Activated CD8-positive, alpha-beta memory T cell treated with anti-CD3 and anti-CD28 coated beads for 4 hours (primary cell): Measurements from ENCODE around the gene KCNH5.

Experiments
- DNase-seq, 2 donors: peaks; one replicate each; pipeline ENCODE4 v3.0.0-alpha.2; 2020; ENCODE audit warnings: low read depth in 2 of 2

KCNH5 gene

GRCh38 chr14:62673014-62673755 is 372.1 kb downstream of the KCNH5 start:
- no peak for DNase-seq

- no peak for DNase-seq
Measured at GRCh38 chr14:62670526-62670925, 374.7 kb downstream of the KCNH5 start.

GRCh38 chr14:62667421-62667914 is 377.8 kb downstream of the KCNH5 start:
- no peak for DNase-seq

- DNase-seq, result no peak
Measured at GRCh38 chr14:62665286-62665685, 380.0 kb downstream of the KCNH5 start.

GRCh38 chr14:62663456-62663821 is 381.8 kb downstream of the KCNH5 start:
- DNase-seq, result no peak

DNA sequence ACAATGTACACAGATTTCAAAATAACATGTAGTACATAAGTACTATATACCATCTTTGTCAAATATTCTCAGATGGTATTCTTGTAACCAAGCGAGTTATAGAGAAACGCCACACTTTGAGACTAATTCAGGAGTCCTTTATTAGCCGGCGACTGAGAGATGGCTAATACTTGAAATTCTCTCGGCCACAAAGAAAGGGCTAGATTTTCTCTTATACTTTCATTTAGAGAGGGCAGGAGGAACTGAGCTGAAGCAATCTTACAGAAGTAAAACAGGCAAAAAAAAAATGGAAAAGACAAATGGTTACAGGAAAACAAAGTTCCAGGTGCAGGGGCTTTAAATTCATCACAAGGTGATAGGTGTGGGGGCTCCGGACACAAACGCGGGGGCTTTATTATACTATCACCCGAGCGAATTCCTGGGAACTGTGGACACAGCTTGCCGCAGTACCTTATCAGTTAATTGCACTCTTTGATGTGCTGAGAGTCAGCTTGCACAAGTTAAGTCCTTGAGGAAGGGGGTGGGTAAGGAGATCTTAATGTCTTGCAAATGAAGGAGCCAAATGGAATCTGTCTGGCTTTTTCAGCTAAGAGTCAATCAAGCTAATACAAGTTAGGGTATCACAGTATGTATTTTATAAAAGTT is 382.3 kb downstream of the KCNH5 start:
- no peak for DNase-seq

GRCh38 chr14:62661818-62662217 is 383.4 kb downstream of the KCNH5 start:
- no peak for DNase-seq

DNA sequence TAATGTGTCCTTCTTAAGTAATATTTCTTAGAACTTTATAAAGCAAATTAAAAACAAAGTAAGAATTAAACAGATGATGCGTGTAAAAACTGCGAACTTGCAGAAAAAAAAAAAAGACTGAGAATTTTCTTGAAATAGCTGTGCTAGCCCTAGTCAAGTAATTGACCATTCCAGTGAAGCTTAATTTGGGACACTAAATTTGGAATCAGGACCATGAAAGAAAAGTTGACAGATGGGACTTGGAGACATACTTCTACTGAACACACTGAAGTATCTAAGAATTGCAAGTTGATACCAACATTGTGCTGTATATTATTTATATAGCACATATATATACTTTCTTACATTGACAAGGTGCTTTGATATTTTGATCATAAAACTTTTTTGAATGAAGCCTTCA is 386.6 kb downstream of the KCNH5 start:
- DNase-seq, result no peak

DNA sequence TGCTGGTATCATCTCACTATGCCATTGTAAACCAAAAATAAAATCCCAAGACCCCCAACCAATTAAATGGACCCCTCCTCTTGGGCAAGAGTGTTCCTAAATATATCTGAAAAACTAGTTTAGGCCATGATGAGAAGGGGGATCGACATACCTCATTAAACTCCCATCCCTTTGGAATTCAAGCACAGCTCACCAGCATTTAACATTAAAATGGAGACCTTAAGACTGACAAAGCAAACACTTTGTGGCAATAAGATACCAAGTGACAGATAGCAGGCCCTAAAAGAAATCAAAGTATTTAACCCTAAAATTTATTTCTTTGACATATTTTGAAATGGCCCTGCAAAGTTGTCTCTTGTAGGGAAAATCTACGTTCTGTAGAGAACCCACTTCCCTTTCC is 387.9 kb downstream of the KCNH5 start:
- DNase-seq, result no peak

- no peak for DNase-seq
Measured at GRCh38 chr14:62655166-62655565, 390.1 kb downstream of the KCNH5 start.

GRCh38 chr14:62654641-62655040 is 390.6 kb downstream of the KCNH5 start:
- no peak for DNase-seq
